Thoracic aorta (tissue), 2 donors: ENCODE results near the gene MYPOP. TPM values are rescaled to one million over a fixed set of nuclear protein-coding genes. Genes with fewer than 3 reads are reported as not detected.

ENCODE experiments used
- ATAC-seq: fragments of 150-250 bp; one replicate; pipeline ENCODE4 v1.8.0; 2017; ENCODE audit warnings: low read depth; ENCODE audit not compliant: insufficient number of reproducible peaks, low FRiP score
- DNase-seq: peaks from one replicate; pipeline ENCODE4 v3.0.0-alpha.2; 2020; ENCODE audit warnings: low spot score
- H3K27ac ChIP-seq, 2 donors: fragments of 200-600 bp; sonication (generic); 1 replicate in 1 of 2; 2 replicates in 1 of 2; pipeline ENCODE4 v1.5.1; 2016; ENCODE audit warnings: mild to moderate bottlenecking in 2 of 2, moderate library complexity in 2 of 2
- H3K27me3 ChIP-seq: fragments of 200-600 bp; sonication (generic); replicated peaks from 2 replicates; pipeline ENCODE4 v1.6.0; 2016; ENCODE audit warnings: mild to moderate bottlenecking; ENCODE audit not compliant: insufficient read depth
- H3K36me3 ChIP-seq: fragments of 200-600 bp; sonication (generic); one replicate; pipeline ENCODE4 v1.5.1; 2016
- H3K4me1 ChIP-seq, 2 donors: fragments of 200-600 bp; sonication (generic); 1 replicate in 1 of 2; 2 replicates in 1 of 2; pipeline versions ENCODE4 v1.5.1 to v1.6.0; 2016; ENCODE audit warnings: low read depth in 2 of 2, mild to moderate bottlenecking in 1 of 2; ENCODE audit not compliant: control insufficient read depth in 1 of 2
- H3K4me3 ChIP-seq: fragments of 200-600 bp; sonication (generic); 2 replicates; pipeline ENCODE4 v1.5.1; 2016; ENCODE audit warnings: mild to moderate bottlenecking
- H3K9me3 ChIP-seq: fragments of 200-600 bp; sonication (generic); 2 replicates; pipeline ENCODE4 v1.5.1; 2016
- total RNA-seq, 2 donors: library from RNA; depleted of rRNA; stranded (reverse); fragments of >200 nt; gene quantifications; one replicate each; pipeline versions ENCODE4 v1.1.0 to v1.2.3, GENCODE V29; 2016
- TF ChIP-seq, protein P1 (sequence below): fragments of 200-600 bp; sonication (generic); IDR thresholded peaks from one replicate; pipeline ENCODE4 v1.5.1; 2019; ENCODE audit warnings: antibody characterized with exemption

Gene MYPOP
- total RNA-seq, 2 donors from 2014 or later = 6.1 to 8.8 TPM

DNA sequence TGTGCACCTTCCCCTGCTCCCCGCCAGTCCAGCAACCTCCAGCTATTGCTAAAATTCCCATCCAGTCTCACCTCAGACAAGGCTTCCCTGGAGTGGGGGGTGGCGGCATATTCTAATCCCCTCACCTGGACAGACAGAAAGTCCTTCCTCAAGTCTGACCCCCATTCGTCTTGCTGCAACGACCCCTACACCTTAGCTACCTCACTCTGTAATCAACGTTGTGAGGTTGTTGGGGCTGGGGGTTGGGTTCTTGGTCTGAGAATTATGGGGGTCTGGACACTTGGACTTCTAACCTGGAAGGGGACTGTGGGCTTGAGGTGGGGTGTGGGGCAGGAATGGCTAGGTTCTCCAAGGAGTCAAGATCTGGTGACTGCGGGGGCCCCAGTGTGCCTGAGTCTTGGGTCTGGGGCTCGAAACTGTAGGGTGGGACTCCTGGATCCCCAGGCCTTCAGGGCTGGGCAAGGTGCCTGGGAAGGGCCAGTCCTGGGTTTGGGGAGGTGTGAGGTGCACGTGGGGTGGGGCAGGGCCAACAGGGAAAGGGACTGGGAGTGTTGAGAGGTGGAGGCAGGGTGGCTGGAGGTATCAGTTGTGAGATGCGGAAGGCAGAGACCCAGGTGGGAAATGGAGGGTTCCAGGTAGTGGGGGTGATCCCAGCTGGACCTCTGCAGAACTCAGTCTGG, 37.0 kb downstream of the MYPOP start:
- H3K36me3 ChIP-seq = no peaks in the 10 kb centered on the region
- H3K27ac ChIP-seq = no peak overlapping the region
- H3K4me1 ChIP-seq = peaks cover 13 to 30% of the 10 kb centered on the region in 2 donors
- no peak overlapping the region for H3K4me3 ChIP-seq
- ATAC-seq (no peak), DNase-seq (no peak)
- peaks cover 9% of the 10 kb centered on the region for H3K27me3 ChIP-seq
- H3K9me3 ChIP-seq = no peaks in the 10 kb centered on the region
- TF ChIP-seq, protein P1, sequence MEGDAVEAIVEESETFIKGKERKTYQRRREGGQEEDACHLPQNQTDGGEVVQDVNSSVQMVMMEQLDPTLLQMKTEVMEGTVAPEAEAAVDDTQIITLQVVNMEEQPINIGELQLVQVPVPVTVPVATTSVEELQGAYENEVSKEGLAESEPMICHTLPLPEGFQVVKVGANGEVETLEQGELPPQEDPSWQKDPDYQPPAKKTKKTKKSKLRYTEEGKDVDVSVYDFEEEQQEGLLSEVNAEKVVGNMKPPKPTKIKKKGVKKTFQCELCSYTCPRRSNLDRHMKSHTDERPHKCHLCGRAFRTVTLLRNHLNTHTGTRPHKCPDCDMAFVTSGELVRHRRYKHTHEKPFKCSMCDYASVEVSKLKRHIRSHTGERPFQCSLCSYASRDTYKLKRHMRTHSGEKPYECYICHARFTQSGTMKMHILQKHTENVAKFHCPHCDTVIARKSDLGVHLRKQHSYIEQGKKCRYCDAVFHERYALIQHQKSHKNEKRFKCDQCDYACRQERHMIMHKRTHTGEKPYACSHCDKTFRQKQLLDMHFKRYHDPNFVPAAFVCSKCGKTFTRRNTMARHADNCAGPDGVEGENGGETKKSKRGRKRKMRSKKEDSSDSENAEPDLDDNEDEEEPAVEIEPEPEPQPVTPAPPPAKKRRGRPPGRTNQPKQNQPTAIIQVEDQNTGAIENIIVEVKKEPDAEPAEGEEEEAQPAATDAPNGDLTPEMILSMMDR = no peak

DNA sequence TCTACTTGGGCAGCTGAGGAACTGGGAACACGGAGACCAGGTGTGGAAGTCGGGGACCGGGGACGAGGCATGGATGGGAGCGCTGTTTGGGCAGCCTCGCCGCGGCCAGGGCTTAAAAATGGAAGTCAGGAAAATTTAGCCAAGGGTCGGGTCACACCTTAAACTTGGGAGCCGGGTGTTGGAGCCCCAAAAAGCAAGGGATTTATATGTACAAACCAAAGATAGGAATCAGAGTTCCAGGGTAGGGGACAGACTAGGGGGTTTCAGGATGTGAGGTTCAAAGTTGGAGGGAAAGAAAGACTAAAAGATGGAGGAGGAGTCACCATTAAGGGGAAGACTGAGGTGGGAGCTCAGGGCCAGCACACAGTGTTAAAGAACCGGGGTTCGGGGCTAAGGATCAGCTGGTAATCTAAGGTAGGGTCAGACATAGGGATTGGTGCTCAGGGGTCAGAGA, 37.8 kb downstream of the MYPOP start:
- Histone ChIP-seq H3K36me3 (no peaks in the 10 kb centered on the region), H3K4me3 (peak overlapping the region; percentile 85), H3K27ac (no peak overlapping the region), H3K27me3 (peaks cover 9% of the 10 kb centered on the region), H3K9me3 (no peaks in the 10 kb centered on the region), H3K4me1 (peaks cover 13 to 30% of the 10 kb centered on the region in 2 donors)
- TF ChIP-seq, protein P1 = no peak
- ATAC-seq (no peak), DNase-seq (no peak)

DNA sequence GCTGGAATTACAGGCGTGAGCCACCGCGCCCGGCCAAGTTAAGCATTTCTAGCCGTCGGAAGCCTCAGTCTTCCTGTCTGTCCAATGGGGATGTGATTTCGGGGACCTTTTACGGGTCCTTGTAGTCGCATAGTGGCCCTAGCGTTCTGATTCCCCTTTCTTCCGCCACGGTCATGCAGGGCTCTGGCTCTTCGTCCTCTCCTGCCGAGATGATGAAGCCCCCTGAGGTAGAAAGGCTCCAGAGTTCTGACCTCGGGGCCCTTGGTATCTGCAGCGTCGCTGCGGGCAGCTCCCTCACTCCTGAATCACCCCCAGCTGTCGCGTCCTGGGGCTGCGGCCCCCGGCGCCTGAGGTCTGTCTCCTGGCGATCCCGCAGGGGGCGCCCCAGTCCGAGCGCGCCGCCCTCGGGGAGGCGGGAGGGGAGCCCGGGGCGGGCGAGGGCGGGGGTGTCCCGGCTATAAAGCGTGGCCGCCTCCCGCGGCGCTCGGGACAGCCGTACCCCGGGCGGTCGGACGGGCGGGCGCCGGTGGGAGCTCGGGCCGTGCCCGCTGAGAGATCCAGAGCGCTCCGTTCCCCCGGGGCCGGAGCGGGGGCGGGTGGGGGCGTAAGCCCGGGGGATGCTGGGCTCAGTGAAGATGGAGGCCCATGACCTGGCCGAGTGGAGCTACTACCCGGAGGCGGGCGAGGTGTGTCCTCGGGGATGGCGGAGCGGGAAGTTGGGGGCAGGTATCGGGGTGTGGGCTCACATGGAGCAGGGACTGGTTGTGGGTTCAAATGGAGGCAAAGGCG, 38.4 kb downstream of the MYPOP start, which contains the start of gene FOXA3:
Gene FOXA3, plus strand, starts transcription at position 487 of the 789 bp plus-strand sequence. Its CDS starts 131 bp downstream, at position 618.
- ATAC-seq (no peak), DNase-seq (no peak)
- H3K27ac ChIP-seq = no peak within 1 kb of the TSS
- TF ChIP-seq, protein P1 = peak; percentile 38
- H3K27me3 ChIP-seq = peaks cover 9% of the 10 kb centered on the region
- peaks cover 5% of the 10 kb centered on the region for H3K36me3 ChIP-seq
- no peaks in the 10 kb centered on the region for H3K9me3 ChIP-seq
- peaks cover 13 to 30% of the 10 kb centered on the region in 2 donors for H3K4me1 ChIP-seq
- H3K4me3 ChIP-seq = peak within 1 kb of the TSS; percentile 85

DNA sequence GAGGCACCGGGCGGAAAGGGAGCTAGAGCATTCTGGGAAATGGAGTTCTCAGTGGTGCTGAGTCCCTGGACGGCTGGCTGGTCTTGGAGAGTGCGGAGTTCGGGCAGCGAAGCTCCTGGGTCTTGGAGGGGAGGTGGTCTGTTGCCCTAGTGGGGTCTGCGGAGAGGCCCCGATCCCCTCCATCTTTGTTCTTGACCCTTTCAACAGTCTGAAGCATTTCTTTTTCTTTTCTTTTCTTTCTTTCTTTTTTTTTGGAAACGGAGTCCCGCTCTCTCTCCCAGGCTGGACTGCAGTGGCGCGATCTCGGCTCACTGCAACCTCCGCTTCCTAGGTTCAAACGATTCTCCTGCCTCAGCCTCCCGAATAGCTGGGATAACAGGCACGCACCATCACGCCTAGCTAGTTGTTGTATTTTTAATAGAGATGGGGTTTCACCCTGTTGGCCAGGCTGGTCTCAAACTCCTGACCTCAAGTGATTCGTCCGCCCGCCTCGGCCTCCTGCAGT, 39.0 kb downstream of the MYPOP start:
- Histone ChIP-seq H3K27ac (no peak overlapping the region), H3K9me3 (no peaks in the 10 kb centered on the region), H3K36me3 (peaks cover 5% of the 10 kb centered on the region), H3K4me3 (peak overlapping the region; percentile 85), H3K27me3 (peaks cover 9% of the 10 kb centered on the region), H3K4me1 (peaks cover 13 to 30% of the 10 kb centered on the region in 2 donors)
- ATAC-seq (no peak), DNase-seq (no peak)
- TF ChIP-seq, protein P1 = no peak
